GM23248 (cell line): ENCODE data around the gene KIF25. TPM values are rescaled to one million over a fixed set of nuclear protein-coding genes. Genes with fewer than 3 reads are reported as not detected.

ENCODE experiments used
- DNase-seq: peaks from one replicate; pipeline ENCODE4 v3.0.0-alpha.2; 2015
- H2AFZ ChIP-seq: fragments of 200-600 bp; sonication (generic); 2 replicates; pipeline ENCODE4 v1.6.1; 2016; ENCODE audit warnings: antibody characterized with exemption
- H3F3A ChIP-seq: fragments of 200-600 bp; sonication (generic); 2 replicates; pipeline ENCODE4 v1.6.1; 2016; ENCODE audit warnings: mild to moderate bottlenecking, antibody characterized with exemption, mixed run types; ENCODE audit not compliant: insufficient read depth
- H3K27ac ChIP-seq: fragments of 200-600 bp; sonication (generic); 2 replicates; pipeline ENCODE4 v1.5.1; 2016; ENCODE audit warnings: mild to moderate bottlenecking
- H3K27me3 ChIP-seq: fragments of 200-600 bp; sonication (generic); replicated peaks from 2 replicates; pipeline ENCODE4 v1.6.1; 2016; ENCODE audit warnings: mild to moderate bottlenecking; ENCODE audit not compliant: insufficient read depth
- H3K36me3 ChIP-seq: fragments of 200-600 bp; sonication (generic); 2 replicates; pipeline ENCODE4 v1.6.1; 2016; ENCODE audit warnings: low read depth, mild to moderate bottlenecking
- H3K4me1 ChIP-seq: fragments of 200-600 bp; sonication (generic); 2 replicates; pipeline ENCODE4 v1.6.1; 2016; ENCODE audit warnings: mild to moderate bottlenecking; ENCODE audit not compliant: insufficient read depth
- H3K4me2 ChIP-seq: fragments of 200-600 bp; sonication (generic); one replicate; pipeline ENCODE4 v1.6.1; 2016; ENCODE audit warnings: mild to moderate bottlenecking; ENCODE audit not compliant: unreplicated experiment
- H3K4me3 ChIP-seq: fragments of 200-600 bp; sonication (generic); 2 replicates; pipeline ENCODE4 v1.5.1; 2016; ENCODE audit warnings: mild to moderate bottlenecking
- H3K79me2 ChIP-seq: fragments of 200-600 bp; sonication (generic); 2 replicates; pipeline ENCODE4 v1.6.1; 2016; ENCODE audit warnings: mild to moderate bottlenecking; ENCODE audit not compliant: insufficient read depth
- H3K9ac ChIP-seq: fragments of 200-600 bp; sonication (generic); 2 replicates; pipeline ENCODE4 v1.6.1; 2016; ENCODE audit warnings: mild to moderate bottlenecking
- H3K9me2 ChIP-seq: fragments of 200-600 bp; sonication (generic); 2 replicates; pipeline ENCODE4 v1.6.1; 2016; ENCODE audit warnings: mixed run types, mild to moderate bottlenecking, moderate library complexity; ENCODE audit not compliant: insufficient read depth
- H3K9me3 ChIP-seq: fragments of 200-600 bp; sonication (generic); one replicate; pipeline ENCODE4 v1.6.1; 2017; ENCODE audit warnings: low read depth
- H4K20me1 ChIP-seq: fragments of 200-600 bp; sonication (generic); 2 replicates; pipeline ENCODE4 v1.6.0; 2016; ENCODE audit not compliant: insufficient read depth
- EZH2 ChIP-seq: fragments of 200-600 bp; sonication (generic); IDR thresholded peaks from 2 replicates; pipeline ENCODE4 v1.6.1; 2018; ENCODE audit warnings: antibody characterized with exemption, mild to moderate bottlenecking; ENCODE audit not compliant: insufficient read depth, poor library complexity, severe bottlenecking
- EZH2phosphoT487 ChIP-seq: fragments of 200-600 bp; sonication (generic); IDR thresholded peaks from 2 replicates; pipeline ENCODE4 v1.6.1; 2018; ENCODE audit warnings: antibody characterized with exemption, moderate library complexity, mild to moderate bottlenecking, low read depth; ENCODE audit not compliant: insufficient read depth
- WGBS, 2 experiments: methylation state at CpG; one replicate each; pipeline ENCODE4 v1.1.6; 2015 to 2017; ENCODE audit warnings: low lambda C conversion rate in 2 of 2, low coverage in 1 of 2; ENCODE audit errors: missing lambda C conversion rate in 2 of 2; 5-methylcytosine and 5-hydroxymethylcytosine counted together
- in situ Hi-C: fragments of 300-500 bp; cut with MboI; formaldehyde crosslinking; loops from 2 replicates; pipeline ENCODE4 v1.15.0; 2020
- polyA plus RNA-seq: library from polyadenylated mRNA; unstranded; fragments of >200 nt; fragmentation: Nextera tagmentation; extraction: Ambion mirVana; gene quantifications from 2 replicates; pipeline ENCODE4 v1.2.1, GENCODE V29; 2016
- total RNA-seq: library from RNA; depleted of rRNA; stranded (reverse); fragments of >200 nt; shearing (Covaris generic); gene quantifications from 2 replicates; pipeline ENCODE4 v1.2.3, GENCODE V29; 2014

Gene KIF25
- total and polyA plus RNA-seq, 2 experiments from 2014 or later: not detected

GRCh38 chr6:168004945-168005344 is 7.5 kb downstream of the KIF25 start:
- no peaks in the 10 kb centered on the region for H4K20me1 ChIP-seq
- H3K4me3 ChIP-seq: no peak overlapping the region
- H3K9me3 ChIP-seq: no peaks in the 10 kb centered on the region
- in situ Hi-C loops: no loop called here
- H3K9ac ChIP-seq: no peak overlapping the region
- H3K79me2 ChIP-seq: no peaks in the 10 kb centered on the region
- no peak overlapping the region for H3K27ac ChIP-seq
- DNase-seq: no peak
- no peak overlapping the region for H3K4me2 ChIP-seq
- TF ChIP-seq EZH2: no peak
- no peak for TF ChIP-seq EZH2phosphoT487
- peaks cover 36% of the 10 kb centered on the region for H3F3A ChIP-seq
- no peaks in the 10 kb centered on the region for H3K9me2 ChIP-seq
- no peaks in the 10 kb centered on the region for H3K36me3 ChIP-seq
- H3K27me3 ChIP-seq: peaks cover 14% of the 10 kb centered on the region; the same call in 1 of the 2 replicates
- 96 to 98% methylated on average over 11 of the region's 11 CpGs for WGBS, 2 experiments
- peaks cover 8% of the 10 kb centered on the region for H3K4me1 ChIP-seq
- H2AFZ ChIP-seq: no peak overlapping the region

- Histone ChIP-seq H3K79me2 (no peaks in the 10 kb centered on the region), H3K4me1 (peaks cover 8% of the 10 kb centered on the region), H3K4me3 (no peak overlapping the region), H3K27ac (no peak overlapping the region), H3K27me3 (peaks cover 14% of the 10 kb centered on the region; the same call in 1 of the 2 replicates), H3K36me3 (no peaks in the 10 kb centered on the region), H3K4me2 (no peak overlapping the region), H4K20me1 (no peaks in the 10 kb centered on the region), H3F3A (peaks cover 36% of the 10 kb centered on the region), H3K9me3 (no peaks in the 10 kb centered on the region), H3K9ac (no peak overlapping the region), H2AFZ (no peak overlapping the region), H3K9me2 (no peaks in the 10 kb centered on the region)
- whole genome bisulfite sequencing, 2 experiments: 97 to 99% methylated on average over 6 of the region's 6 CpGs
- TF ChIP-seq EZH2 (no peak), EZH2phosphoT487 (no peak)
- in situ Hi-C loops: no loop called here
- no peak for DNase-seq
Measured at GRCh38 chr6:168005796-168006195, 8.3 kb downstream of the KIF25 start.

DNA sequence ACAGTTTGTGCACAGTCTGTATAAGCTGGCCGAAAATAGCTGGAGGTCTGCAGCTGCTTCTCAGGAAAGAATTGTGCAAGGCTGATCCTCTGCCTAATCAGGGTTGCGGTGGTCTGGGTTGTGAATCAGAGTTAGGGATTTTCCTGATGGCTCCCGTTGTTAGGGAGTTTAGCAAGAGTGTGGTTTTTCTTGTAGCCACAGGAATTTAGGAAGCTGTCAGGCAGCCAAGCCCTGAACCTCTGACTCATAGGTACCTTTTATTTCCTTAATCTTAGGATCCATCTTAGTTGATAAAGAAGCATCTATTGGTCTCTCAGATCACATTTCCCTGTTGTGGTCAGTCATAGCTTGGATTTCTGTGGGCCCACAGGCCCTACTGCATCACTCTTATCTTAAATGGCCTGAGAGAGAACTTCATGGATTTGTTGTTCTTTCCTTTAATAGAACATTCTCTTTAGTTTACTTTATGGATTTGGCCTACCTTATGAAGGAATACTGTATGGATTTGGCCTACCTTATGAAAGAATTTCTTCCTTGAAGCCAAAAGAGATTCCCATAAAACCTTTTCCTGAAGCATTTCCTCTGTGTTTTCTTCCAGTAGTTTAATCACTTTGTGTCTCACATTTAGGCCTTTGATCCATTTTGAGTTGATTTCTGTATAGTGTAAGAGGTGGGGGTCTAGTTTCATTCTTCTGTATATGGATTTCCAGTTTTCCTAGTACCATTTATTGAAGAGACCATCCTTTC is 10.3 kb downstream of the KIF25 start:
- H3K4me3 ChIP-seq: no peak overlapping the region
- no peak overlapping the region for H2AFZ ChIP-seq
- DNase-seq: peak; percentile 96
- no peaks in the 10 kb centered on the region for H4K20me1 ChIP-seq
- TF ChIP-seq EZH2 (no peak), EZH2phosphoT487 (peak; percentile 87)
- H3F3A ChIP-seq: peaks cover 36% of the 10 kb centered on the region
- H3K9me3 ChIP-seq: peaks cover 8% of the 10 kb centered on the region
- in situ Hi-C loops: no loop called here
- peak overlapping the region; percentile 68 for H3K27ac ChIP-seq
- WGBS, 2 experiments: 0 to 2% methylated on average over 3 of the region's 3 CpGs
- no peaks in the 10 kb centered on the region for H3K36me3 ChIP-seq
- peaks cover 8% of the 10 kb centered on the region for H3K4me1 ChIP-seq
- peaks cover 14% of the 10 kb centered on the region; the same call in 1 of the 2 replicates for H3K27me3 ChIP-seq
- peak overlapping the region; percentile 55 for H3K4me2 ChIP-seq
- no peaks in the 10 kb centered on the region for H3K79me2 ChIP-seq
- no peaks in the 10 kb centered on the region for H3K9me2 ChIP-seq
- H3K9ac ChIP-seq: peak overlapping the region; percentile 21

GRCh38 chr6:168009331-168009730 is 11.9 kb downstream of the KIF25 start:
- Histone ChIP-seq H3K9ac (no peak overlapping the region), H3K79me2 (no peaks in the 10 kb centered on the region), H2AFZ (no peak overlapping the region), H3F3A (peaks cover 36% of the 10 kb centered on the region), H3K36me3 (no peaks in the 10 kb centered on the region), H3K27me3 (peaks cover 5% of the 10 kb centered on the region), H3K4me1 (peaks cover 8% of the 10 kb centered on the region), H3K4me3 (no peak overlapping the region), H3K9me3 (peaks cover 8% of the 10 kb centered on the region), H3K4me2 (no peak overlapping the region), H3K27ac (peak overlapping the region; percentile 31; the same call in 1 of the 2 replicates), H3K9me2 (no peaks in the 10 kb centered on the region), H4K20me1 (no peaks in the 10 kb centered on the region)
- DNase-seq: peak; percentile 60
- in situ Hi-C loops: no loop called here
- TF ChIP-seq EZH2 (no peak), EZH2phosphoT487 (no peak)
- WGBS, 2 experiments: 79 to 80% methylated on average over 3 of the region's 3 CpGs
